Bone marrow (tissue), 2 donors: ENCODE measurements around the gene KRT26.
"Not testable (repeated sequence)": the region's sequence is repeated elsewhere in the genome, so short reads cannot be mapped to it uniquely, and the experiment has no call there.

Experiments
- DNase-seq, 2 donors: peaks; one replicate each; lab custom pipeline; 2025; lab: John Stamatoyannopoulos, UW

KRT26 gene

DNA sequence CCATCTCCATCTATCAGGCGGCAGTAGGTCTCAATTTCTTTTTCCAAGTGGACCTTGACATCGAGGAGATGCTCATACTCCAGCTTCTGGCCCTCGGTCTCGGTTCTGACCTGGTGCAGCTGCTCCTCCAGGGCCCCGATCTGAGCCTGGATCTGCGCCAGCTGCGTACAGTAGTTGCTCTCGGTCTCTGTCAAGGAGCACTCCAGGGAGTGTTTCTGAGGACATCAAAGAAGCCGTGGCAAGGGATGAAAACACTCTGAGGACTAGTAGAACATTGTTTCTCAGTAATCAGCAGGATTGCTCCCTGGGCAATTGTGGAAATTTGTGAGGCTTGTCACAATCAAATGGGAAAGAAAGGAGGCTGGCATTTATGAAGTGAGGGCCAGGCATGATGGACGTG lies 21.8 kb upstream of the KRT26 start:
- no peak for DNase-seq

DNA sequence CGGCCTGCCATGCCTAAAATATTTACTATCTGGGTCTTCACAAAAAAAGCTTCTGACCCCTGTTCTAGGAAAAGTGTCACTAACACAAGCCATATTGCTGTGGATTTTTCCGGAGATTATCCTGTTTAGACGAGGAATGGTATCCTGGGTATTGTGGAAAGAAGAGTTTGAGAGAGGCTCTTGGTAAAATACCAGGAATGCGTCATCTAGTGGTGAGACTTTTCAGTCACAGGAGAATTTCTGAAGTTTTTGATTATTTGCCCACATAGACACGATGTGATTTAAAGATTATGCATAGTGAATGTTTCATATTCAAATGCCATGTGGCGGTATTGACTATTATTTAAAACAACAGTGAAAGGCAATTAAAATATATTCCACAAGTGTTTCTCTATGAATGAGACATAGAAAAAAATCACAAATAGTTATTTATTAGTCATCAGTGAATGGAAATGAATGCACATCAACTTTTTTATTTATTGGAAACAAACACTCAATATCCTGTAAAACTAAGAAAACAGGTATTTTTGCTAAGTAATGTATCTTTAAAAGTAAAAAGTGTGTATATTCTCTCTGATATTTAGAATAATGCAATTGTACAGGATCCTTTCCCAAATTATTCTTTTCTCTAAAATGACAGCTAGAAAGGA lies 19.9 kb upstream of the KRT26 start:
- DNase-seq: no peak

DNA sequence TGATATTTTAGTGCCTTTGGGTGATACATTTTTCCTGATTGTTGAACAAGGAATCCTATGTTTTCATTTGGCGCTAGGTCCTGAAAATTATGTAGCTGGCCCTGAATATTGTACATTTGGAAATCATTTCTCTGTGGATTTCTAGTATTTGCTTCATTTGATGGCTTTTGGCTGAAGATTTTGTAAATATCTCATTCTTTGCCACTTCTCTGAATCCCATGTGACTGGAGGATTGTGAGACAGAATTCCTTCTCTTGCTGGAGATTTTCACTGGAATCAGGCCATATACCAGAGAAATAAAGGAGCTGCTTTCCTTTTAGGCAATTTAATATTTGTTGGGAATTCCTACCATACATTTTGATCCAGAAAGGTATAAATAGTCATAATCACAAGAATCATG lies 19.1 kb upstream of the KRT26 start:
- no peak for DNase-seq

DNA sequence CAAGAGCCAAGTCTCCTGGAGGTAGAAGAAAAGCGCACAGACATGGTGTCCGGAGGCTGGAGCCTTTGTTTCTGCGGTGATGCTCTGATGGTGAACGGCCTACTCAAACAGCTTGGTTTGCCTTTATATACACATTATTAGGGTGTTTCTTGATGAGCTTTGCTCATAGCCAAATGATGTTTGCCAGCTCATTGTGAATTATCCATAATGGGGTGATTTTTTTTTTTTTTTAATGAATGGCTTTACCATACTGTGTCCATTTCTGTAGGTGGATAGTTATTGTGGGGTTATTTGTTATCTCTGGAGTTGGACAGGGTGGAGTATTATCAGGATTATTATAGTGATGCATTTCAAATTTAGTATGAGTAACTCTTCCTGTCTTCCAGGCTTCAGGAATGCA lies 10.4 kb upstream of the KRT26 start, which contains the start of gene KRT27:
KRT27 (minus strand) TSS at position 101 of the 400 bp plus-strand sequence; CDS start at position 44, 57 bp downstream.
- DNase-seq: no peak

DNA sequence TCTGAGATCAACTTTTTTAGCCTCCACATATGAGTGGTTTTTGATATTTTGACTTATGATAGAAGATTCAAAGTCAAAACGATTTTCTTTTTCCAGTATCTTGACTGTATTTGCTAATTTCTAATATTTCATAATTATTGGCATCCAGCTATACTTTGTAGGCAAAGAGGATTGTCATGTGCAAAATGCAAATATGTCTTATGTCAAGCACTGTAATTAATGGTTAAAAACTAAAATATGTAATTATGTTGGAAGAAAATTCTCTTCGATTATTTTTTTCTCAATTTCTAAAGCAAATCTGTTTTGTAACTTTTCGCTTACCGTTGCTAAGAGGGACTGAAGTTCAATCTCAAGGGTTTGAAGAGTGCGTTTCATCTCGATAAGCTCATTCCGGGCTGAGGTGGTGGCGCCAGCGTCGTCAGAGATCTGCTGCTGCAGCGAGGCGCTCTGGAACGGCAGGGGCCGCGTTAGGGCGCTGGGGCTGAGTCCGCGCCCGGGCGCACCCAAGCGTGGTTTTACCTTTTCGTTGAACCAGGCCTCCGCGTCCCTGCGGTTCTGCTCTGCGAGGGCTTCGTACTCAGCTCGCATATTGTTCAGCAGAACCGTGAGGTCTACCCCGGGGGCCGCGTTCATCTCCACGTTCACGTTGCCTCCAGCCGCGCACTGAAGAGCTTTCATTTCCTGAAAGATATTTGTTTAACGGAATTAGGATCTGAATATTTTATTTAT lies 7.3 kb upstream of the KRT26 start:
- DNase-seq: no peak

DNA sequence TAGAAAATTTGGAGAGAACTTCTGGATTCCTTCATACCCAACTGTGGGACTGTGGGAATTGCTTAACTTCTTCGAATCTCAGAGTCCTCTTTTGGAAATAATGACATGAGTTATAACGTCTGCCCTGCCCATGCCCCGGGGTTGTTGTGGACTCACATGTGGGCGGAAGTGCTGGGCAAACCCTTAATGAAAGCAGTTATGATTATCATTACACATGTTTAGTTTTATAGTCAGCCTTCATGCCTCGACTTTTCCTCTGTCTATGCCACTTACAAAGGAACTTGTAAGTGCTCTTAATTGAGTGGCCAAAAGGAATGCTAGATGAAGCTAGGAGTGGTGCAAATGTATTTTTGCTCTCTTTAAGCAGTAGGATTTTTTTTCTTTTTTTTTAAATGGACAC lies 6.5 kb upstream of the KRT26 start:
- no peak for DNase-seq

DNA sequence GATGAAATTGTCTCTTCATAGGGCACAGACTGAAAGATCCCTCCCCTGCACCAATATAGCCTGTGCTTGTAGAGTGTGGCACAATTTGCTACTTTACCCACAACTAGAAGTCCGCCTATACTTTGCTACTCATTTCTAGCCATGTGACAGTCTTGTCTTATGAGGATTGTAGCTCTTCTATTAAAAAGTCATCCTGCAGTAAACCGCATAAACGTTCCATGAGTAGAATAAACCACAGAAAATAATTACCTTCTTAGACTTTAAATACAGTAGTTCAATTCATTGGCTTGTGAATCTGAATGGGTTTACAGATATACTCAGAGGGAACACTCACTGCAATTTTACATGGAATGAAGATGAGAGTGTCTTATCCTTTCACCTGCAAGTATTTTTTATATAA lies 6.0 kb upstream of the KRT26 start:
- DNase-seq: no peak

DNA sequence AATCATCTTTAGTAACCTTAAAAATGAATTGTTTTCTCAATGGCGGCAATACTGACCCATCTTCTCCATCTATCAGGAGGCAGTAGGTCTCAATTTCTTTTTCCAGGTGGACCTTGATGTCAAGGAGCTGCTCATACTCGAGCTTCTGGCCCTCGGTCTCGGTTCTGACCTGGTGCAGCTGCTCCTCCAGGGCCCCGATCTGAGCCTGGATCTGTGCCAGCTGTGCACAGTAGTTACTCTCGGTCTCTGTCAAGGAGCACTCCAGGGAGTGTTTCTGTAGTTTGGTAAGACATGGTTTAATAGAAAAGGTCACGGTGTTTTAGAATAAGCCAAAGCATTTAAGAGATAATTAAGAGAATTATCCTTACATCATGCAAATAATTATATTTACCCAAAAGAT lies 5.5 kb upstream of the KRT26 start:
- no peak for DNase-seq

DNA sequence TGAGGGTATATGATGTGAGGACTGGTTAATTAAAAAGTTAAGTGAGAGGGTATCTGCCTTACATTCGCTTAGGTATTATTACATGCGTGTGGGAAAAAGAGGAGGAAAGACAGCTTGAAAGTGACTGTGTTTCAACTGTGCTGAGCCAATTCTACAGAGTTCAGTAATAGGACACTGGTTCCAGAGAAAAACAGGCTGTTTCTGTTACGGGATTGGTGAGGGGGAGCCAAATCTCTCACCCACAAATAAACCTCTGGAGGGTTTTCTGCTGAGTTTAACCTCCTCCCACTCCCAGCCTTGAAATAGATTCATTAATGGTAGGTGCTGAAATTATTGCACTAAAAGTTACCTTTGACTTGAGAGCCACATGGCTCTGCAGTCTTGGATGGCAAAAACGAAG lies 3.9 kb upstream of the KRT26 start:
- no peak for DNase-seq

DNA sequence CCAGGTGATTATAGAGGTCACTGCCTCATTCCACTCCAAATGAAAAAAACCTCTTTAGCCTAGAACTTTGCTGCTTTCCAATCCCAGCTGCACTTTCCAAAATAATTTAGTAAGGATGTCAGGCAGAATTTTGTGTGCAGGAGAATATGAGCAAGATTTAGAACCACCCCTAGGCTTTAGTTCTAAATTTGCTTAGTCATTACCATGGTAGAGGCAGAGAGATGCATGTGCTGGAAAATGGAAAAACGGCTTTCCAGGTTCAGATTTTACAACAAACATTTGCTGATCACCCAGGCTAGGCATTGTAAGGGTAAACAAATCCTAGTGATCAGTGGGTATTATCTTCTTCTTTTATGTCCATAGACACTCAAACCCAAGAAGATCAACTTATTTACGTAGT lies 6.3 kb downstream of the KRT26 start:
- no peak for DNase-seq

DNA sequence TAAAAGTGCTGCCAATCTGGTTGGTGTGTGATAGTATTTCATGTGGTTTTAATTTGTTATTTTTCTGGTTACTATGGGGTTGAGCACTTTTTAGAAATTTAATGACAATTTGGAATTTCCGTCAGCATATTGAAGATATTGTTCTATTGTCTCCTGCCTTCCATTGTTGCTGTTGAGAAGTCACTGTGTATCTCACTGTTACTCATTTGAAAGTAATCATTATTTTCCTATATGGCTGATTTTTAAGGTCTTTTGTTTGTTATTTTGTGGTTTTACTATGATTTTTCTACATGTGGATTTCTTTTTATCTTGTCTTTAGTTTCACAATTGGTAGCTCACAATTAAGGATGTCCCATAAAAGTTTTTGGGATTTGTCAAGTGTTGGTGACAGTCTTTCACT lies 8.2 kb downstream of the KRT26 start:
- DNase-seq: no peak

DNA sequence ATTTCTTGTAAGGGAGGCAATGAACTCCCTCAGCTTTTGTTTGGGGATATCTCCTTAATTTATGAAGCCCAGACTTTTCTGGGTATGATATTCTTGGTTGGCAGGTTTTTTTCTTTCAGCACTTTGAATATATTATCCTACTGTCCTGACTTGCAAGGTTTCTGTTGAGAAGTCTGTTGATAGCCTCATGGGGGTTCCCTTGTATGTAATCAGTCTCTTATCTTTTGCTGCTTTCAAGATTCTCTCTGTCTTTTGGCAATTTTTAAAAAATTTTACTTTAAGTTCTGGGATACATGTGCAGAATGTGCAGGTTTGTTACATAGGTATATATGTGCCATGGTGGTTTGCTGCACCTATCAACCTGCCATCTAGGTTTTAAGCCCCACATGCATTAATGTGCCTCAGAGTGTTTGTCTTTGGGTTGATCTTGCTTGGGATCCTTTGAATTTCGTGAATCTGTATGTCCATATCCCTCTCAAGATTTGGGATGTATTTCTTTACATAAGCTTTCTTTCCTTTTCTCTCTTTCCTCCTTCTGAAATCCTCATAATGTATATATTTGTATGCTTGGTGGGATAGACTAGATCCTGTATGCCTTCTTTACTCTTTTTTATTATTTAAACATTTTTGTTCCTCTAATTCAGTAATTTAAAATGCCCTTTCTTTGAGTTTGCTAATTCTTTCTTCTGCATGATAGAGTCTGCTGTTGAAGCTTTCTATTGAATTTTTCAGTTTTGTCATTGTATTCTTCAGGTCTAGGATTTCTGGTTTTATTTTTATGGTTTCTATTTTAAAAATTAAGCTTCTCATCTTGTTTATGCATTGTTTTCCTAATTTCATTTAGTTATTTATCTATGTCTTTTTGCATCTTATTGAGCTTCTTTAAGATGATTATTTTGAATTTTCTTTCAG lies 11.6 kb downstream of the KRT26 start:
- no peak for DNase-seq

DNA sequence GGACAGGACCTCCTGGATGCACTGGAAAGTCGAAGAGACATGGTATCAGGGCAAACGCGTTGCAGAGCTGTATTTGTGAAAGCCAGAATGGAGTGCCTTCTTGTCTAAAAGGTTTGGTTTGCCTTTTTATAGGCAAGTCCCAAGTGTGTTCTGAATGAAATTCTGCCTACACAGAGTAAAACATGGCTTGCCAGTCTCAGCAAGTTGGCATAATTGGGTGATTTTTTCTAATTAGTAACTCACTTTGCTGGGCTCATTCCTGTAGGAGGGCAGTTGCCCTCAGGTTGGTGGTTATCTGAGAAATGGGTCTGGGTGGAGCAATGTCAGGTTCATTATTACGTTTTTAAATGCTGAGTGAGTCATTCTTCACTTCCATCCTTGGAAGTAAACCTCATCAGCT lies 16.8 kb downstream of the KRT26 start, which contains the start of gene KRT25:
KRT25 (minus strand) TSS at position 101 of the 400 bp plus-strand sequence; CDS start at position 41, 60 bp downstream.
- no peak for DNase-seq

DNA sequence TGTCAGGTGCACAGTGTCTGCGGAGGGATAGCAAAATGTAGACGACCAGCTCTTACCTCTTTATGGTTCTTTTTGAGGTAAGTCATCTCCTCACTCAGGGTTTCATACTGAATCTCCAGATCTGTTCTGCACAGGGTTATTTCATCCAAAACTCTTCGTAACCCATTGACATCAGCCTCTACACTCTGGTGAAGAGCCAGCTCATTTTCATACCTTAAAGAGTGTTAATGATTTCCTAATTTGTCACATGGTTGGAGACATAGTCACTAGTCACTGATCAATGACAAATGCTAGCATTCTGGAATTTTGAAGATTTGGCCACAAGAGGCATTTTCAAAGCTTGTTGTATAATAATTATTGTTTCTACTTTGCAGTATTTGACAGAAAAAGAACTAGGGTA lies 18.2 kb downstream of the KRT26 start:
- DNase-seq: no peak

DNA sequence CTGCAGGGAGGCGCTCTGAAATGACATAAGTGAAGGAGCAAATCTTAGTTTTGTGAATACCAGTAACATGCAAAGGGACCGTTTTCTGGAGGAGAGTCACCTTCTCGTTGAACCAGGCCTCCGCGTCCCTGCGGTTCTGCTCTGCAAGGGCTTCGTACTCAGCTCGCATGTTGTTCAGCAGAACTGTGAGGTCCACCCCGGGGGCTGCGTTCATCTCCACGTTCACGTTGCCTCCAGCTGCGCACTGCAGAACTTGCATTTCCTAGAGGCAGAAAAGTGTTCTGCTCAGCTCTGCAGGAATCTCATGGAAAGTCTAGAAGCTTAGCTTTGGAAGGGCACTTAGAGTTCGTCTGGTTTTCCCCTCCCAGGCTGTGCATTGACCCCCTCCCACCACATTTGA lies 20.9 kb downstream of the KRT26 start:
- DNase-seq: no peak

DNA sequence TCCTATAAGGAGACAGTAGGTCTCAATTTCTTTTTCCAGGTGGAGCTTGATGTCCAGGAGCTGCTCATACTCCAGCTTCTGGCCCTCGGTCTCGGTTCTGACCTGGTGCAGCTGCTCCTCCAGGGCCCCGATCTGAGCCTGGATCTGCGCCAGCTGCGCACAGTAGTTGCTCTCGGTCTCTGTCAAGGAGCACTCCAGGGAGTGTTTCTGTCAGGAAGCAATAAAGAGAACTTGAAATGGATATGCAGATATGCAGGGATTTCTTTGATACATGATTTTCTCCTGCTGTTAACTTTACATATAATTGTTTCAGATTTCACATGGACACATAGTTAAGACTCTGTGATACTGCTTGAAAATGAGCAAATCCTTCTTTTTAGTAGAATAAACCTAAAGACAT lies 21.6 kb downstream of the KRT26 start:
- DNase-seq: no peak

DNA sequence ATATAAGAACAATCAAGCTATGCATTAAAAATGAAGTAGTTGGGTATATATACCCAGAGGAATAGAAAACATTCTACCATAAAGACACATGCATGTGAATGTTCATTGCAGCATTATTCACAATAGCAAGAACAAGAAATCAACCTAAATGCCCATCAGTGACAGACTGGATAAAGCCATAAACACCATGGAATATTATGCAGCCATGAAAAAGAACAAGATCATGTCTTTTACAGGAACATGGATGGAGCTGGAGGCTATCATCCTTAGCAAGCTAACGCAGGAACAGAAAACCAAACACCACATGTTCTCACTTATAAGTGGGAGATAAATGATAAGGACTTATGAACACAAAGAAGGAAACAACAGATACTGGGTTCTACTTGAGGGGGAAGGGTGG lies 23.3 kb downstream of the KRT26 start:
- not testable (repeated sequence) for DNase-seq

DNA sequence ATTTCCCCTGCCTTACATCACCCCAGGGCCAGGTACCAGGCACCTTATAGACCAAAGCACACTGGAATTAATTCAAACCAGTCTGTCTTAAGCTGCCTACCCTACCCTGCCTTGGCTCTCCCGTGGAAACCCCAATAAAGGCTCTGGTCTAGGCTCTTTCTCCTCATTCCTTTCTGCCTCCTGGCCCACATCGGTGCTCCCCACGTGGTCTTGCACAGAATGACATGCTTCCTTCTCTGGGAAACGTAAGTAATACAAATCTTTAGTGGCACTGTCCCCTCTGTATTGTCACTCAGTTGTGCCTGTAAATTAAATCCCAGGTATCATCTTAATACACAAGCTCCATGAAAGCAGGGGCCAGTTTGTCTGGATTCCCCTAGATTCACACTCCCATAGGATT lies 33.4 kb downstream of the KRT26 start:
- DNase-seq: no peak

DNA sequence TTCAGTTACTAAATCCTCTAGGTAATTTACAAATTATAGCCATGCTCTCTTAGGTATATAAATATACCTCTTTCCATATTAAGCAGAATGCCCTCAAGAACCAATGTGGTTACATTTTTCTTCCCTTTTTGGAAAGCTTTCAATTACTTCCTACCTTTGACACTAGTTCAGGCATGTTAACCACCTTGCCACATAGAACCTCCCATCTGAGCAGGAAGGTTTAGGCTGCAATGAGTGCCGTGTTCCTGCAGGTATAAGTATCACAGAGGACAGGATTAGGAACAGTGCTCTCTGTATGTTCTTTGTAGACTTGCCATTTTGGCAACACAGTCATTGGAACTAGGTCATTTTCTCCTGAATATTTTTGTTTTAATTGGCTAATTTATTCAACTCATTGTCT lies 37.0 kb downstream of the KRT26 start:
- DNase-seq: no peak

DNA sequence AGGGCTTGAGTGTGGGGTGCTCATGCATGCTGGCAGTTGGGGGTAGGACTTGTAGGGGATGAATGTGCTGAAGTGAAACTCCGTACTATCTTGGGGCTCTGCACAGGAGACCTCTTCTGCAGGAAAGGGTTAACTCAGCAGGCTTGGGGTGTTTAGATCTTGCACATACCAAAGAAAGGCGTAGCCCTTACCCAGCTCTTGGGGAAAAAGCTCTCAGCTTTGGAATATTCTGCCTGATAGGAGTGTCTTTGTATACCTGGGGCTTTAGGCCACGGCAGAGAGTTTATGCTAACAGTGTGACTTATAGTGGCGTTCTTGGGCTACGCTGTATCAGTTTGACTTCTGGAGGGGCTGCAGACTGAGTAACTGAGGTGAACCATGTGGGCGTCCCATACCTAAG lies 38.0 kb downstream of the KRT26 start:
- no peak for DNase-seq

DNA sequence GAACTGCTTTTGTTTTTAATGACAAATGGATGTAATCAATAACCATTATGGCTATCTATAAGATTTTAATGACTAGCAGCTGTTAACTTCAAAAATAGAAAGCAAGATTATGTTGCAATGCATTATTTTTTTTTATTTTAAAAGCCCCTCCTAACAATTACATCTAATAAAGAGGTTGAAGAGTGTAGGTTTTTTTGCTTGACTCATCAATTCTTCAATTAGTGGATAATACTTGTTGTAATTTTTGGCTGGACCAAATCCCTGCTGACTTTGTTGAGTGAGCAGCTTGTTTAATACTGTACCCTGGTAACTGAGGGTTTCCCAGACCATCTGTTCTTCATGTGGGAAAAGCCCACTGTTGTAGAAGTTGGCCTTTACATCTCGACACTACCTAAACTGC lies 41.0 kb downstream of the KRT26 start:
- no peak for DNase-seq

DNA sequence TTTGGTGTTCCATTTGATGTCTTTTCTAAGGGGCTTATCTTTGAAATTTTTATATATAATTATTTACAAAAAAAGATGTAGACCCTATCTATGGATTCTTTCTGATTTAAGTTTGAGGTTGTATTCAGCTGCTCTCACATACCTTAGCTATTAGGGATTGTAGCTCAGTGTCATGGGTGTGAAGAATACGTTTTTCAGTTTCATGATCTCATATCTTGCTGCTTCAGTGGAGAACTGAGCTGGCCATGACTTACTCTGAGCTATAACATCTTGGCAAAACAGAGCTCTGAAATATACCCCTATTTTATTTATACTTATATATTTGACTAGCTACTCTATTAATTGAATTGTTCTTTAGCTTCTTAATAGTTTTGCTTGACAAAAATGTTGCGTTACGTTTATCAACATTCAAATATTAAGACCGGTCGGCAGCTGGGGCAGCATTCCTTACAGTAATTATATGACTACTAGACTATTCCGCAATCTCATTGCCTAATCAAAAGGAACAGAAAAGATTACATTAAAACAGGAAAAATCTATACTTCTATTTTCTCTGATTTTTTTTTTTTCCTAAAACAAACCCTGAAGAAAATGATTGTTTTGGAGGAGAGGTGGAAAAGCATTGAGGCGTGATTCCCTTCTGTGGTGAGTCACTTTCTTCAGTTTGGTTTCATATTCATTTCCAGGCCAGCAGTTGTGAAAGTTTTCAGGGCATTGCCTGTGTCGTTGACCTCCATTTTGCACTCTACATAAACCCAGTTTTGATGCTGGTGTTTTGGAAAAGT lies 44.4 kb downstream of the KRT26 start:
- DNase-seq: no peak
